OCI-LY7 (cell line): ENCODE measurements around the gene SPRY4. TPM values are rescaled to one million over a fixed set of nuclear protein-coding genes. Genes with fewer than 3 reads are reported as not detected.
"Not testable (repeated sequence)": the region's sequence is repeated elsewhere in the genome, so short reads cannot be mapped to it uniquely, and the experiment has no call there.

Source experiments
- BruUV-seq: library from RNA; stranded (reverse); fragments of 400-500 nt; replicated peaks from 2 replicates; lab custom pipeline; 2021; lab: Mats Ljungman, UMichigan
- CTCF ChIA-PET: fragments of 300-600 bp; sonication (Branson Sonifier 250); formaldehyde crosslinking; loops from one replicate; lab custom pipeline; 2022; ENCODE audit warnings: antibody characterized with exemption; ENCODE audit not compliant: unreplicated experiment; lab: Charles Lee
- POLR2A ChIA-PET: fragments of 300-600 bp; sonication (Branson Sonifier 250); formaldehyde crosslinking; loops from one replicate; lab custom pipeline; 2022; ENCODE audit warnings: antibody characterized with exemption; lab: Charles Lee
- DNase-seq: peaks from one replicate; pipeline ENCODE4 v3.0.0-alpha.2; 2015; ENCODE audit warnings: low spot score
- H2AFZ ChIP-seq: fragments of 200-600 bp; sonication (generic), shearing (Covaris generic); 2 replicates; pipeline ENCODE4 v1.6.1; 2014; ENCODE audit warnings: mild to moderate bottlenecking, antibody characterized with exemption, low read length, moderate library complexity
- H3K27ac ChIP-seq: fragments of 200-600 bp; sonication (generic); 2 replicates; pipeline ENCODE4 v1.5.1; 2014; ENCODE audit warnings: mixed run types, low read depth, mild to moderate bottlenecking, moderate library complexity, low read length, inconsistent platforms; ENCODE audit not compliant: poor library complexity, severe bottlenecking
- H3K36me3 ChIP-seq: fragments of 200-600 bp; sonication (generic); 2 replicates; pipeline ENCODE4 v1.6.1; 2014; ENCODE audit warnings: mild to moderate bottlenecking, antibody characterized with exemption, low read length, moderate library complexity, mixed read lengths; ENCODE audit not compliant: insufficient read depth
- H3K4me1 ChIP-seq: fragments of 200-600 bp; sonication (generic); 2 replicates; pipeline ENCODE4 v1.5.1; 2014; ENCODE audit warnings: mild to moderate bottlenecking, low read length; ENCODE audit not compliant: insufficient read depth, poor library complexity, severe bottlenecking
- H3K4me2 ChIP-seq: fragments of 200-600 bp; sonication (generic); 2 replicates; pipeline ENCODE4 v1.6.1; 2014; ENCODE audit warnings: mild to moderate bottlenecking, low read length
- H3K4me3 ChIP-seq: fragments of 200-600 bp; sonication (generic); 2 replicates; pipeline ENCODE4 v1.5.1; 2014; ENCODE audit warnings: mild to moderate bottlenecking, low read depth, low read length; ENCODE audit not compliant: poor library complexity, severe bottlenecking
- H3K79me2 ChIP-seq: fragments of 200-600 bp; sonication (generic); 2 replicates; pipeline ENCODE4 v1.6.1; 2016; ENCODE audit warnings: low read depth, mild to moderate bottlenecking, low read length, moderate library complexity, mixed read lengths; ENCODE audit not compliant: insufficient read depth
- H3K9me2 ChIP-seq: fragments of 200-600 bp; sonication (generic); 2 replicates; pipeline ENCODE4 v1.6.1; 2016; ENCODE audit warnings: mild to moderate bottlenecking, low read length, mixed read lengths; ENCODE audit not compliant: insufficient read depth
- H3K9me3 ChIP-seq: fragments of 200-600 bp; sonication (generic); 2 replicates; pipeline ENCODE4 v1.6.1; 2014; ENCODE audit warnings: mild to moderate bottlenecking, mixed run types, low read length, mixed read lengths
- H4K20me1 ChIP-seq: fragments of 200-600 bp; sonication (generic); 2 replicates; pipeline ENCODE4 v1.6.1; 2014; ENCODE audit warnings: mild to moderate bottlenecking, antibody characterized with exemption, low read length, moderate library complexity, mixed read lengths; ENCODE audit not compliant: insufficient read depth
- EZH2phosphoT487 ChIP-seq: fragments of 200-600 bp; sonication (generic); IDR thresholded peaks from 2 replicates; pipeline ENCODE4 v1.6.1; 2018; ENCODE audit warnings: low read depth, borderline replicate concordance, mild to moderate bottlenecking, mixed run types, antibody characterized with exemption, low read length, moderate library complexity, mixed read lengths
- intact Hi-C: fragments of 100-400 bp; cut with micrococcal nuclease; formaldehyde crosslinking; loops from one replicate; pipeline ENCODE4 v1.10.0; 2022; ENCODE audit not compliant: unreplicated experiment
- total RNA-seq, 2 experiments: library from RNA; depleted of rRNA in 1 of 2; stranded (reverse); fragments of >200 nt in 1 of 2; shearing (Covaris generic) in 1 of 2; gene quantifications; 2 replicates each; pipeline ENCODE4 v1.2.3, GENCODE V29; 2014 to 2022
- TF ChIP-seq, protein P1 (sequence below): fragments of 200-600 bp; sonication (generic); conservative IDR thresholded peaks from 2 replicates; pipeline ENCODE4 v1.5.1; 2014; ENCODE audit warnings: mild to moderate bottlenecking, antibody characterized with exemption, low read length, moderate library complexity, mixed read lengths

SPRY4 gene
- total RNA-seq, 2 experiments from 2014 or later: not detected

- CTCF ChIA-PET: no interaction called here
- H3K9me2 ChIP-seq: no peaks in the 10 kb centered on the region
Measured at GRCh38 chr5:142275496-142275895, 49.3 kb downstream of the SPRY4 start.

GRCh38 chr5:142272596-142272995 lies 52.2 kb downstream of the SPRY4 start:
- intact Hi-C loops, H3K4me2 ChIP-seq, H3K4me3 ChIP-seq, BruUV-seq, H3K27ac ChIP-seq, POLR2A ChIA-PET, H3K36me3 ChIP-seq, DNase-seq, H3K9me3 ChIP-seq, CTCF ChIA-PET, H2AFZ ChIP-seq, H3K9me2 ChIP-seq, H3K4me1 ChIP-seq, H4K20me1 ChIP-seq, H3K79me2 ChIP-seq: not testable (repeated sequence)

More at GRCh38 chr5:142275496-142275895, 49.3 kb downstream of the SPRY4 start:
- no peaks in the 10 kb centered on the region for H3K36me3 ChIP-seq
- no peak for DNase-seq
- no peaks in the 10 kb centered on the region for H4K20me1 ChIP-seq
- intact Hi-C loops: no loop called here
- no peak overlapping the region for H3K27ac ChIP-seq
- H3K79me2 ChIP-seq: no peaks in the 10 kb centered on the region
- POLR2A ChIA-PET: no interaction called here
- TF ChIP-seq, protein P1, sequence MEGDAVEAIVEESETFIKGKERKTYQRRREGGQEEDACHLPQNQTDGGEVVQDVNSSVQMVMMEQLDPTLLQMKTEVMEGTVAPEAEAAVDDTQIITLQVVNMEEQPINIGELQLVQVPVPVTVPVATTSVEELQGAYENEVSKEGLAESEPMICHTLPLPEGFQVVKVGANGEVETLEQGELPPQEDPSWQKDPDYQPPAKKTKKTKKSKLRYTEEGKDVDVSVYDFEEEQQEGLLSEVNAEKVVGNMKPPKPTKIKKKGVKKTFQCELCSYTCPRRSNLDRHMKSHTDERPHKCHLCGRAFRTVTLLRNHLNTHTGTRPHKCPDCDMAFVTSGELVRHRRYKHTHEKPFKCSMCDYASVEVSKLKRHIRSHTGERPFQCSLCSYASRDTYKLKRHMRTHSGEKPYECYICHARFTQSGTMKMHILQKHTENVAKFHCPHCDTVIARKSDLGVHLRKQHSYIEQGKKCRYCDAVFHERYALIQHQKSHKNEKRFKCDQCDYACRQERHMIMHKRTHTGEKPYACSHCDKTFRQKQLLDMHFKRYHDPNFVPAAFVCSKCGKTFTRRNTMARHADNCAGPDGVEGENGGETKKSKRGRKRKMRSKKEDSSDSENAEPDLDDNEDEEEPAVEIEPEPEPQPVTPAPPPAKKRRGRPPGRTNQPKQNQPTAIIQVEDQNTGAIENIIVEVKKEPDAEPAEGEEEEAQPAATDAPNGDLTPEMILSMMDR: no peak
- no peak for TF ChIP-seq EZH2phosphoT487
- no peaks in the 10 kb centered on the region for H3K4me1 ChIP-seq
- BruUV-seq: no TSS peak
- no peak overlapping the region for H2AFZ ChIP-seq
- H3K4me3 ChIP-seq: no peak overlapping the region
- no peaks in the 10 kb centered on the region for H3K9me3 ChIP-seq
- no peak overlapping the region for H3K4me2 ChIP-seq

- H3K4me2 ChIP-seq, H3K27ac ChIP-seq, H3K36me3 ChIP-seq, H2AFZ ChIP-seq, BruUV-seq, H3K4me1 ChIP-seq, H3K9me3 ChIP-seq, H3K9me2 ChIP-seq, POLR2A ChIA-PET, H4K20me1 ChIP-seq, H3K79me2 ChIP-seq, H3K4me3 ChIP-seq, CTCF ChIA-PET, DNase-seq: not testable (repeated sequence)
- intact Hi-C loops: loop anchor here (5.0 kb wide), 1 partner anchor 92 kb away; no protein-coding TSS in a partner anchor
Measured at GRCh38 chr5:142264084-142264483, 60.7 kb downstream of the SPRY4 start.

DNA sequence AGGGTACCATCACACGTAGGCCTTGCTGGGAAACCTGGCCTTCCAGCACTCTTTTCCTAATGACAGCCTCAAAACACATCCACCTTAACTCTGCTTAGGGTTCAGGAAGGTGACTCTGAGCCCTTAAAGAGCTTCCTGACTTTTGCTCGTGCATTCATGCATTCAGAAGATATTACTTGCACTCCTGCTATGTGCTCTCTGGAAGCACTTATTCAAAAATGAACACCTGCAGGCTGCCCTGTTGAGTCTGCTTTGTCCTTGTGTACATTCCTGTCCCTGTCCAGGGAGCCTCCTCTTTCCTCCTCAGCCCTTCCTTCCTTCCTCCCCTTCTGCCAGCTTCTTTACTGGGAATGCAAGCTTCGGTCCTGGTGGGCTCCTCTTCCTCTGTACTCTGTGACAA lies 61.5 kb downstream of the SPRY4 start:
- no peak for TF ChIP-seq EZH2phosphoT487
- TF ChIP-seq, protein P1: no peak
- no peak for DNase-seq
- Histone ChIP-seq H3K27ac (no peak overlapping the region), H4K20me1 (no peaks in the 10 kb centered on the region), H3K4me3 (no peak overlapping the region), H3K4me1 (no peaks in the 10 kb centered on the region), H3K36me3 (no peaks in the 10 kb centered on the region), H3K79me2 (no peaks in the 10 kb centered on the region), H3K4me2 (no peak overlapping the region), H3K9me3 (no peaks in the 10 kb centered on the region), H3K9me2 (no peaks in the 10 kb centered on the region), H2AFZ (no peak overlapping the region)
- BruUV-seq: no TSS peak
- ChIA-PET CTCF (no interaction called here), POLR2A (interaction anchor here (0.5 to 1.4 kb wide), 3 partner anchors 29 to 342 kb away, joined by 3 to 6 read pairs (median 4); no protein-coding TSS in a partner anchor)
- intact Hi-C loops: loop anchor here (5.0 kb wide), 1 partner anchor 91 kb away; no protein-coding TSS in a partner anchor
